Upper lobe of right lung (tissue), 1 donor: ENCODE results near the gene C14orf132. TPM values are rescaled to one million over a fixed set of nuclear protein-coding genes. Genes with fewer than 3 reads are reported as not detected.

ENCODE experiments used
- ATAC-seq: fragments of 200-7000 bp; cut with Tn5 transposase; one replicate; pipeline ENCODE4 v1.9.1; 2020; ENCODE audit warnings: mild to moderate bottlenecking, moderate library complexity
- DNase-seq: peaks from one replicate; pipeline ENCODE4 v3.0.0-alpha.2; 2020
- H3K27ac ChIP-seq: fragments of 200-600 bp; one replicate; pipeline ENCODE4 v1.8.0; 2022
- H3K27me3 ChIP-seq: fragments of 200-600 bp; one replicate; pipeline ENCODE4 v1.8.0; 2022; ENCODE audit warnings: mild to moderate bottlenecking
- H3K36me3 ChIP-seq: fragments of 200-600 bp; one replicate; pipeline ENCODE4 v1.8.0; 2022
- H3K4me1 ChIP-seq: fragments of 200-600 bp; one replicate; pipeline ENCODE4 v1.8.0; 2022
- H3K4me3 ChIP-seq: fragments of 200-600 bp; one replicate; pipeline ENCODE4 v1.8.0; 2022; ENCODE audit warnings: mild to moderate bottlenecking
- H3K9me3 ChIP-seq: fragments of 200-600 bp; one replicate; pipeline ENCODE4 v1.8.0; 2022
- CTCF ChIP-seq: fragments of 200-600 bp; IDR thresholded peaks from one replicate; pipeline ENCODE4 v1.8.0; 2022; ENCODE audit warnings: antibody characterized with exemption
- intact Hi-C: fragments of 100-400 bp; cut with DNase I; formaldehyde crosslinking; loops from one replicate; pipeline ENCODE4 v1.11.0; 2022
- total RNA-seq: library from RNA; stranded (reverse); fragmentation: NEBNext Ultra II Directional; extraction: Animal tissue kit (Norgen Biotek cat#: 25700); gene quantifications from one replicate; pipeline ENCODE4 v1.2.1, GENCODE V29; 2021
- donor health status: DM: no; HTN: yes; CAD: no; lungs with severe emphysema.

C14orf132 gene
- total RNA-seq, 1 donor from 2014 or later = 63.1 TPM

DNA sequence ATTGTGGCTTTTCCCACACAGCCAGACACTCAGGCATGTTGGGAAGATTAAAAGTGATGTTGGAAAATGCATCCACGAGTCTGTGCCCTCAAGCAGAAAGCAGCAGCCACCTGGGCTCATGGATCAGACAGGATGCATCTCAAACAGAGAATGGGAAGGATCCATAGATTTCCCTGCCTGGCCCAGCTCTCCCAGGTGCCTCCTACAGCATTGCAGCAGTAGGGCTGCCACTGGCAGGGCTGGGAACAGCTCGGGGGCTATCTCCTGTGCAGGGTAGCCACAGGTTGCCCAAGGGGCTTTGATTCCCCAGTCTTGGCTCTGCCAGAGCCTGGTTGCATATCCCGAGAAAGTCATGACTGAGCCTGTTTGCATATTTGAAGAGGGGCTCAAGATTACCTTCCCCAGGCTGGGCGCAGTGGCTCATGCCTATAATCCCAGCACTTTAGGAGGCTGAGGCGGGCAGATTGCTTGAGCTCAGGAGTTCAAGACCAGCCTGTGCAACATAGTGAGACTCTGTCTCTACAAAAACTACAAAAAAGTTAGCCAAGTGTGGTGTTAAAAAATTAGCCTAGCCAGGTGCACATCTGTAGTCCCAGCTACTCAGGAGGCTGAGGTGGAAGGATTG, 19.5 kb downstream of the C14orf132 start:
- ATAC-seq = no peak
- no peaks in the 10 kb centered on the region for H3K27me3 ChIP-seq
- no peak for TF ChIP-seq CTCF
- H3K4me3 ChIP-seq = no peak overlapping the region
- H3K36me3 ChIP-seq = no peaks in the 10 kb centered on the region
- no peaks in the 10 kb centered on the region for H3K4me1 ChIP-seq
- no peak for DNase-seq
- no peak overlapping the region for H3K27ac ChIP-seq
- H3K9me3 ChIP-seq = no peaks in the 10 kb centered on the region
- intact Hi-C loops = no loop called here

DNA sequence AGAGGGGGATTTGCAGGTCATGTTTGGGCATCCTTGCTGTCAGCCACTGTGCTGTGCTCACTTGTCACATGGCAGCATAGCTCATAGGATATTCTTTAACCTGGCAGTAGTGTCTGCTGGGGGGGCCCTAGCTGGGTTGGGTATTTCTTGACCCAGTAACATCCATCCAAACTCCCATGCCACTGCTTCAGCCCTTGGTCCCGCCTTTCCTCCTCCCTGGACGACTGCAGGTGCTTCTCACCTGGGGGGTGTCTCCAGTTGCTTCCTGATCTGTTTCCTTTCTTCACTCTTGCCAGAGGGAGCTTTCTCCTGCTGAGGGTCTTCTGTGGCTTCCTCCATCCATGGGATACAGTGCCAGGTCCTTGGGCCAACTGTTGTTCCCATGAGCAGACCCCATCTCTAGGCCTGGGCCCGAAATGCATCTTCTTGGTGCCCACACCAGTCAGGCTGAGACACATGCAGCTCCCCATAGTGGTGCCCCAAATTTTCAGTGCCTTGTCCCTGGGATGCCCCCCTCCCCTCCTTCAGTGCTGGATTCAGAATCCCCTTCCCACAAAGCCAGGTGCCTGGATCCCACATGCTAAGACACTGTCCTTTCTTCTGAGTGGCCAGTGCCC, 20.5 kb downstream of the C14orf132 start:
- no peak for ATAC-seq
- Histone ChIP-seq H3K4me3 (no peak overlapping the region), H3K4me1 (no peaks in the 10 kb centered on the region), H3K27me3 (no peaks in the 10 kb centered on the region), H3K36me3 (no peaks in the 10 kb centered on the region), H3K9me3 (no peaks in the 10 kb centered on the region), H3K27ac (no peak overlapping the region)
- no peak for TF ChIP-seq CTCF
- intact Hi-C loops = no loop called here
- DNase-seq = no peak

- no peak for TF ChIP-seq CTCF
- H3K9me3 ChIP-seq = no peaks in the 10 kb centered on the region
- DNase-seq (no peak), ATAC-seq (no peak)
- no peak overlapping the region for H3K27ac ChIP-seq
- no peaks in the 10 kb centered on the region for H3K36me3 ChIP-seq
- no peaks in the 10 kb centered on the region for H3K27me3 ChIP-seq
- H3K4me1 ChIP-seq = no peaks in the 10 kb centered on the region
- no peak overlapping the region for H3K4me3 ChIP-seq
- intact Hi-C loops = no loop called here
These were observed 21.2 kb downstream of the C14orf132 start for GRCh38 chr14:96060186-96060933.

- ATAC-seq (no peak), DNase-seq (no peak)
- Histone ChIP-seq H3K36me3 (no peaks in the 10 kb centered on the region), H3K27ac (no peak overlapping the region), H3K4me3 (no peak overlapping the region), H3K9me3 (no peaks in the 10 kb centered on the region), H3K4me1 (no peaks in the 10 kb centered on the region), H3K27me3 (no peaks in the 10 kb centered on the region)
- intact Hi-C loops = no loop called here
- TF ChIP-seq CTCF = no peak
These were observed 22.8 kb downstream of the C14orf132 start for GRCh38 chr14:96062010-96062409.

- H3K27ac ChIP-seq = no peak overlapping the region
- intact Hi-C loops = no loop called here
- no peak for ATAC-seq
These were observed 23.3 kb downstream of the C14orf132 start for GRCh38 chr14:96062506-96062905.

More at GRCh38 chr14:96062506-96062905, 23.3 kb downstream of the C14orf132 start:
- Histone ChIP-seq H3K9me3 (no peaks in the 10 kb centered on the region), H3K36me3 (no peaks in the 10 kb centered on the region), H3K4me3 (no peak overlapping the region), H3K27me3 (no peaks in the 10 kb centered on the region), H3K4me1 (no peaks in the 10 kb centered on the region)
- no peak for TF ChIP-seq CTCF
- DNase-seq = no peak
